ENCODE data around the gene DPP6. TPM values are rescaled to one million over a fixed set of nuclear protein-coding genes. Genes with fewer than 3 reads are reported as not detected.

DPP6 gene
- total and polyA plus RNA-seq, 9 of the 15 experiments (the other 6 are each of a cell fraction or from before 2014, with no cell fraction given): not detected

- TF ChIP-seq XRCC5 (IDR thresholded peaks at IDR 0.05; ENCODE audit: low read depth, low read length) (peak; percentile 80), EGR1 (conservative IDR thresholded peaks at IDR 0.05) (no peak), ZNF263 (CRISPR knock-in tag; IDR thresholded peaks at IDR 0.05; ENCODE audit: borderline replicate concordance) (no peak), HEY1 (CRISPR knock-in tag; IDR thresholded peaks at IDR 0.05; ENCODE audit: borderline replicate concordance) (no peak), ZNF740 (CRISPR knock-in tag; IDR thresholded peaks at IDR 0.05) (0 out of 2 replicates have a peak, but pooled peaks have one; percentile 35), ZNF740 (tag; IDR thresholded peaks at IDR 0.05) (no peak), FOXA1 (IDR thresholded peaks at IDR 0.05; ENCODE audit: borderline replicate concordance) (no peak), SMAD1 (IDR thresholded peaks at IDR 0.05; ENCODE audit: low read depth, low read length, partially characterized antibody) (no peak), ZZZ3 (IDR thresholded peaks at IDR 0.05) (no peak), THRAP3 (IDR thresholded peaks at IDR 0.05; ENCODE audit: borderline replicate concordance) (no peak), POLR2G (IDR thresholded peaks at IDR 0.05; ENCODE audit: low read depth, low read length) (no peak), TFAP4 (CRISPR knock-in tag; IDR thresholded peaks at IDR 0.05; ENCODE audit: borderline replicate concordance) (no peak), BHLHE40 (IDR thresholded peaks at IDR 0.05; ENCODE audit: low read length) (no peak), SPI1 (IDR thresholded peaks at IDR 0.05; ENCODE audit: borderline replicate concordance, low read depth, low read length) (peak; percentile 35; the same call in 1 of the 2 replicates), ESRRA (IDR thresholded peaks at IDR 0.05; ENCODE audit: borderline replicate concordance, low read depth) (no peak), PML (IDR thresholded peaks at IDR 0.05; ENCODE audit: low read length) (no peak), ARNT (IDR thresholded peaks at IDR 0.05) (no peak), GABPB1 (CRISPR knock-in tag; IDR thresholded peaks at IDR 0.05) (no peak), RERE (CRISPR knock-in tag; IDR thresholded peaks at IDR 0.05; ENCODE audit: borderline replicate concordance) (no peak), KLF1 (tag; IDR thresholded peaks at IDR 0.05) (no peak), DLX4 (CRISPR knock-in tag; IDR thresholded peaks at IDR 0.05) (no peak), ZNF41 (CRISPR knock-in tag; conservative IDR thresholded peaks at IDR 0.05) (no peak)
Measured at GRCh38 chr7:154744256-154744860, 692.2 kb downstream of the DPP6 start (continued).
